Hepatocyte (in vitro differentiated cells): ENCODE data around the gene TVP23A. TPM values are rescaled to one million over a fixed set of nuclear protein-coding genes. Genes with fewer than 3 reads are reported as not detected.

Experiments used
- DNase-seq: peaks from one replicate; pipeline ENCODE4 v3.0.0-alpha.2; 2016; ENCODE audit warnings: low spot score
- H2AFZ ChIP-seq: fragments of 200-600 bp; sonication (generic); 2 replicates; pipeline ENCODE4 v1.6.0; 2016; ENCODE audit warnings: antibody characterized with exemption, mild to moderate bottlenecking
- H3K27ac ChIP-seq: fragments of 200-600 bp; sonication (generic); 2 replicates; pipeline ENCODE4 v1.5.1; 2016; ENCODE audit warnings: mild to moderate bottlenecking
- H3K27me3 ChIP-seq: fragments of 200-600 bp; sonication (generic); 2 replicates; pipeline ENCODE4 v1.6.1; 2016
- H3K36me3 ChIP-seq: fragments of 200-600 bp; sonication (generic); replicated peaks from 2 replicates; pipeline ENCODE4 v1.5.1; 2016; ENCODE audit warnings: low read depth; ENCODE audit not compliant: insufficient read depth
- H3K4me1 ChIP-seq: fragments of 200-600 bp; sonication (generic); 2 replicates; pipeline ENCODE4 v1.5.1; 2016; ENCODE audit warnings: mild to moderate bottlenecking, moderate library complexity; ENCODE audit not compliant: insufficient read depth
- H3K4me2 ChIP-seq: fragments of 200-600 bp; sonication (generic); 2 replicates; pipeline ENCODE4 v1.6.0; 2016
- H3K4me3 ChIP-seq: fragments of 200-600 bp; sonication (generic); 2 replicates; pipeline ENCODE4 v1.5.1; 2016; ENCODE audit warnings: mild to moderate bottlenecking
- H3K79me2 ChIP-seq: fragments of 200-600 bp; sonication (generic); 2 replicates; pipeline ENCODE4 v1.6.0; 2017; ENCODE audit warnings: mild to moderate bottlenecking
- H3K9me2 ChIP-seq: fragments of 200-600 bp; sonication (generic); replicated peaks from 2 replicates; pipeline ENCODE4 v1.6.0; 2017; ENCODE audit warnings: mild to moderate bottlenecking; ENCODE audit not compliant: insufficient read depth
- H3K9me3 ChIP-seq: fragments of 200-600 bp; sonication (generic); 2 replicates; pipeline ENCODE4 v1.5.1; 2016; ENCODE audit warnings: low read depth, mild to moderate bottlenecking
- H4K20me1 ChIP-seq: fragments of 200-600 bp; sonication (generic); 2 replicates; pipeline ENCODE4 v1.6.0; 2016; ENCODE audit warnings: mild to moderate bottlenecking; ENCODE audit not compliant: insufficient read depth, poor library complexity, severe bottlenecking
- CTCF ChIP-seq: fragments of 200-600 bp; sonication (generic); IDR thresholded peaks from 2 replicates; pipeline ENCODE4 v1.5.1; 2016; ENCODE audit warnings: antibody characterized with exemption, mild to moderate bottlenecking; ENCODE audit not compliant: poor library complexity
- EZH2 ChIP-seq: fragments of 200-600 bp; sonication (generic); IDR thresholded peaks from 2 replicates; pipeline ENCODE4 v1.6.1; 2016; ENCODE audit warnings: antibody characterized with exemption, mild to moderate bottlenecking, borderline replicate concordance
- EZH2phosphoT487 ChIP-seq: fragments of 200-600 bp; sonication (generic); IDR thresholded peaks from one replicate; pipeline ENCODE4 v1.6.1; 2018; ENCODE audit warnings: antibody characterized with exemption, mild to moderate bottlenecking, low read depth, moderate library complexity; ENCODE audit not compliant: unreplicated experiment, severe bottlenecking
- WGBS: methylation state at CpG from one replicate; pipeline ENCODE4 v1.1.6; 2016; ENCODE audit warnings: low lambda C conversion rate; ENCODE audit errors: missing lambda C conversion rate; 5-methylcytosine and 5-hydroxymethylcytosine counted together
- polyA plus RNA-seq: library from polyadenylated mRNA; unstranded; fragments of >200 nt; fragmentation: Nextera tagmentation; extraction: Ambion mirVana; gene quantifications from 2 replicates; pipeline ENCODE4 v1.2.1, GENCODE V29; 2016
- total RNA-seq: library from RNA; depleted of rRNA; stranded (reverse); fragments of >200 nt; gene quantifications from 2 replicates; pipeline ENCODE4 v1.2.3, GENCODE V29; 2014

The TVP23A gene
- total and polyA plus RNA-seq, 2 experiments from 2014 or later, result 0.67 to 1.1 TPM

GRCh38 chr16:10836174-10836853, 17.7 kb upstream of the TVP23A start:
- H3K27ac ChIP-seq, result no peak overlapping the region
- DNase-seq, result no peak
- TF ChIP-seq EZH2, result no peak
- TF ChIP-seq EZH2phosphoT487, result no peak
- no peak for TF ChIP-seq CTCF

GRCh38 chr16:10835281-10835931, 16.8 kb upstream of the TVP23A start:
- Histone ChIP-seq H3K4me3 (no peak overlapping the region), H3K9me2 (no peaks in the 10 kb centered on the region), H3K27me3 (peaks cover 2% of the 10 kb centered on the region), H3K36me3 (no peaks in the 10 kb centered on the region), H3K79me2 (no peaks in the 10 kb centered on the region), H3K9me3 (no peaks in the 10 kb centered on the region), H3K27ac (no peak overlapping the region), H2AFZ (no peak overlapping the region), H3K4me1 (no peaks in the 10 kb centered on the region), H3K4me2 (no peak overlapping the region), H4K20me1 (no peaks in the 10 kb centered on the region)
- TF ChIP-seq EZH2 (no peak), CTCF (no peak), EZH2phosphoT487 (no peak)
- no peak for DNase-seq
- WGBS, result 92% methylated on average over 7 of the region's 7 CpGs

More at GRCh38 chr16:10836174-10836853, 17.7 kb upstream of the TVP23A start:
- no peaks in the 10 kb centered on the region for H3K79me2 ChIP-seq
- WGBS, result 79% methylated on average over 1 of the region's 1 CpG
- no peak overlapping the region for H3K4me2 ChIP-seq
- H3K9me2 ChIP-seq, result no peaks in the 10 kb centered on the region
- H3K4me1 ChIP-seq, result no peaks in the 10 kb centered on the region
- peaks cover 5% of the 10 kb centered on the region for H3K27me3 ChIP-seq
- no peaks in the 10 kb centered on the region for H4K20me1 ChIP-seq
- H3K4me3 ChIP-seq, result no peak overlapping the region
- H3K9me3 ChIP-seq, result no peaks in the 10 kb centered on the region
- H2AFZ ChIP-seq, result no peak overlapping the region
- no peaks in the 10 kb centered on the region for H3K36me3 ChIP-seq

GRCh38 chr16:10834766-10835165, 16.2 kb upstream of the TVP23A start:
- Histone ChIP-seq H3K9me2 (no peaks in the 10 kb centered on the region), H2AFZ (no peak overlapping the region), H3K4me2 (no peak overlapping the region), H3K27me3 (peaks cover 2% of the 10 kb centered on the region), H4K20me1 (no peaks in the 10 kb centered on the region), H3K4me3 (no peak overlapping the region), H3K4me1 (no peaks in the 10 kb centered on the region), H3K36me3 (no peaks in the 10 kb centered on the region), H3K27ac (no peak overlapping the region), H3K79me2 (no peaks in the 10 kb centered on the region), H3K9me3 (no peaks in the 10 kb centered on the region)
- WGBS, result 69% methylated on average over 1 of the region's 1 CpG
- DNase-seq, result no peak
- TF ChIP-seq EZH2 (no peak), CTCF (no peak), EZH2phosphoT487 (no peak)
